GM12874 (cell line): ENCODE results near the gene POLG2.
A peak's percentile ranks its signal among the peaks of the same experiment; 100 is the strongest.

Source experiments
- TF ChIP-seq, protein P1 (sequence below): IDR thresholded peaks from 2 replicates; pipeline ENCODE4 v1.5.1; 2011; ENCODE audit warnings: low read depth, mild to moderate bottlenecking, control low read depth, low read length, moderate library complexity; ENCODE audit not compliant: insufficient read depth

The POLG2 gene

DNA sequence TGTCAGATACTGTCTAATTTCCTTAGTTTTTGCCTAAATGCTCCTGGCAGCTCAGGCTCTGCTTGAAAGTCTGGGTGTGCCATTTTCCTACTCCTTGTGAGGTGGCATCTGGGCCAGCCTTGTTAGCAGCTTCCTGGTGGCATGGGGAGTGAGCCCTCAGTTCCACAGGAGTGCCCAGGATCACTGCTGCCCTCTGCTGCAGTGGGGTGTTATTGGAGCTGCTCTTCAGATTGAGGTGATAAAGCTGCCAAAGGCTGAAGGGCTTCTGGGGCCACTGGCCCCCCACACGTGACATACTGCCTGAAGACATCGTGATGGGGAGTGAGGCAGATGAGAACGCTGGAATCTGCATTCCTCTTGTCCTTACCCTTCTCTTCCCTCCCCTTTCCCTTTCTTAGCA is 37.3 kb upstream of the POLG2 start:
- TF ChIP-seq, protein P1, sequence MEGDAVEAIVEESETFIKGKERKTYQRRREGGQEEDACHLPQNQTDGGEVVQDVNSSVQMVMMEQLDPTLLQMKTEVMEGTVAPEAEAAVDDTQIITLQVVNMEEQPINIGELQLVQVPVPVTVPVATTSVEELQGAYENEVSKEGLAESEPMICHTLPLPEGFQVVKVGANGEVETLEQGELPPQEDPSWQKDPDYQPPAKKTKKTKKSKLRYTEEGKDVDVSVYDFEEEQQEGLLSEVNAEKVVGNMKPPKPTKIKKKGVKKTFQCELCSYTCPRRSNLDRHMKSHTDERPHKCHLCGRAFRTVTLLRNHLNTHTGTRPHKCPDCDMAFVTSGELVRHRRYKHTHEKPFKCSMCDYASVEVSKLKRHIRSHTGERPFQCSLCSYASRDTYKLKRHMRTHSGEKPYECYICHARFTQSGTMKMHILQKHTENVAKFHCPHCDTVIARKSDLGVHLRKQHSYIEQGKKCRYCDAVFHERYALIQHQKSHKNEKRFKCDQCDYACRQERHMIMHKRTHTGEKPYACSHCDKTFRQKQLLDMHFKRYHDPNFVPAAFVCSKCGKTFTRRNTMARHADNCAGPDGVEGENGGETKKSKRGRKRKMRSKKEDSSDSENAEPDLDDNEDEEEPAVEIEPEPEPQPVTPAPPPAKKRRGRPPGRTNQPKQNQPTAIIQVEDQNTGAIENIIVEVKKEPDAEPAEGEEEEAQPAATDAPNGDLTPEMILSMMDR = peak; percentile 9; the same call in 1 of the 2 replicates

- TF ChIP-seq, protein P1 = no peak
Measured at GRCh38 chr17:64533784-64534183, 36.9 kb upstream of the POLG2 start.

- TF ChIP-seq, protein P1 = no peak
Measured at GRCh38 chr17:64532409-64532808, 35.6 kb upstream of the POLG2 start.

- TF ChIP-seq, protein P1 = no peak
Measured at GRCh38 chr17:64531955-64532371, 35.1 kb upstream of the POLG2 start.

DNA sequence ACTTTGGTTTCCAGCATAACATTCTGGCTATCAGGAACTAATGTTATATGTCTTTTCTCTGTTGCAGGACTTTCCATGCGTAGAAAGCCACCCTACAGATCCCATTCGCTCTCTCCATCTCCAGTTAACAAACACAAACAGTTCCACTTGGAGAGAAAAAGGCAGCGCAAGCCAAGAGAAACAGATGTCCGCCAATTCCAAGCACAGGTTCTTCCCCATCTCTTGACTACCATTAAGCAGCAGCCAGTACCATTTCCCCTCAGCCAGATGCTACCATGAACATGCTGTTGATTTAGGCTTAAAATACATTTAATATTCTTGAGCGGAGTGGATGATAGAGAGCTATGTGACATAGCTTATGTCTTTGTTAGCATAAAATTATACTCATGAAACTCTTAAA is 32.4 kb upstream of the POLG2 start:
- TF ChIP-seq, protein P1 = no peak

- TF ChIP-seq, protein P1 = no peak
Measured at GRCh38 chr17:64527914-64528313, 31.1 kb upstream of the POLG2 start.

GRCh38 chr17:64520359-64520758 is 23.5 kb upstream of the POLG2 start:
- TF ChIP-seq, protein P1 = no peak

GRCh38 chr17:64519601-64520000 is 22.7 kb upstream of the POLG2 start:
- TF ChIP-seq, protein P1 = no peak
